HepG2 (cell line): ENCODE data around the gene GABBR2.

Experiments used
- GABPA ChIP-seq, 2 experiments: IDR thresholded peaks; 2 replicates each; pipeline ENCODE4 v1.6.1; 2011 to 2016; ENCODE audit warnings: low read depth in 2 of 2, low read length in 1 of 2, missing biosample characterization in 1 of 2, missing genetic modification characterization in 1 of 2
- MYC ChIP-seq: sonication (generic); formaldehyde crosslinking; IDR thresholded peaks from 2 replicates; pipeline ENCODE4 v1.9.0; 2021; ENCODE audit warnings: missing genetic modification reagents, borderline replicate concordance
- ZBTB7A ChIP-seq: sonication (generic); formaldehyde crosslinking; IDR thresholded peaks from 2 replicates; pipeline ENCODE4 v1.8.0; 2022; ENCODE audit warnings: mild to moderate bottlenecking, missing genetic modification reagents
- ZNF546 ChIP-seq: sonication (generic); formaldehyde crosslinking; conservative IDR thresholded peaks from 2 replicates; pipeline ENCODE4 v1.8.1; 2023; ENCODE audit warnings: mild to moderate bottlenecking, missing genetic modification reagents
- TF ChIP-seq, protein P1 (sequence below): sonication (generic); formaldehyde crosslinking; IDR thresholded peaks from 2 replicates; pipeline ENCODE4 v1.5.0; 2020; ENCODE audit warnings: mild to moderate bottlenecking, missing genetic modification reagents, moderate library complexity

DNA sequence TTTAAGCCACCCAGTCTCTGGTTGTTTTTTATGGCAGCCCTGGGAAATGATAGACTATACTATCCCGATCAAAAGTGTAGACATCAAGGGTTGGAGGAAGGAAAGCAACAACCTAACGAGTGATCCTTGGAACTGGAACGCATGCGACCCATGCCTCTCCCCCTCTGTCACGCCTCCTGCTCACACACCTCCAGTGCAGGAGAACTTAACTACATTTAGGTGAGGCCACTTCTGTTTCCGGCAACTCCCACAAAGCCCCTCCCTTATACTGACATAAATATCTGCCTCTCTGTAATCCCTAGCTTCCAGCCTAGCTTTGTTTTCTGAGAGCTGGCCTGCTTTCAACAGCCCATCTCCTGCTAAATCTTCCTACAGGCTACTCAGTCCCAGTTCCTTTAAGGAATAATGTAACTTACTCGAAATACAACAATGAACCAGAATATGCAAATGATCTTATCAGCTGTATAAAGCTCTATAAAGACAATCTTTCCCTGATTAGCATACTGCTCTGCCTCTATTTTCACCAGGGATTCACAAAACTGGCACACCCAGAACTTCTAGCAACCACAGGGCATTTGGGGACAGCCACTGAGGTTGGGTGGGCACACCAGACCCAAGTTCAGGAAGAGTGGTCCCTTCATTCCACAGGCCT is 73.9 kb downstream of the GABBR2 start:
- TF ChIP-seq GABPA (IDR thresholded peaks at IDR 0.05; ENCODE audit: low read depth, low read length) (no peak), GABPA (CRISPR knock-in tag; IDR thresholded peaks at IDR 0.05; ENCODE audit: low read depth) (no peak), ZNF546 (no peak), MYC (CRISPR knock-in tag) (no peak), ZBTB7A (CRISPR knock-in tag) (no peak)
- TF ChIP-seq, protein P1, sequence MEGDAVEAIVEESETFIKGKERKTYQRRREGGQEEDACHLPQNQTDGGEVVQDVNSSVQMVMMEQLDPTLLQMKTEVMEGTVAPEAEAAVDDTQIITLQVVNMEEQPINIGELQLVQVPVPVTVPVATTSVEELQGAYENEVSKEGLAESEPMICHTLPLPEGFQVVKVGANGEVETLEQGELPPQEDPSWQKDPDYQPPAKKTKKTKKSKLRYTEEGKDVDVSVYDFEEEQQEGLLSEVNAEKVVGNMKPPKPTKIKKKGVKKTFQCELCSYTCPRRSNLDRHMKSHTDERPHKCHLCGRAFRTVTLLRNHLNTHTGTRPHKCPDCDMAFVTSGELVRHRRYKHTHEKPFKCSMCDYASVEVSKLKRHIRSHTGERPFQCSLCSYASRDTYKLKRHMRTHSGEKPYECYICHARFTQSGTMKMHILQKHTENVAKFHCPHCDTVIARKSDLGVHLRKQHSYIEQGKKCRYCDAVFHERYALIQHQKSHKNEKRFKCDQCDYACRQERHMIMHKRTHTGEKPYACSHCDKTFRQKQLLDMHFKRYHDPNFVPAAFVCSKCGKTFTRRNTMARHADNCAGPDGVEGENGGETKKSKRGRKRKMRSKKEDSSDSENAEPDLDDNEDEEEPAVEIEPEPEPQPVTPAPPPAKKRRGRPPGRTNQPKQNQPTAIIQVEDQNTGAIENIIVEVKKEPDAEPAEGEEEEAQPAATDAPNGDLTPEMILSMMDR = no peak
